ENCODE measurements around the gene HMOX2.

Gene HMOX2

DNA sequence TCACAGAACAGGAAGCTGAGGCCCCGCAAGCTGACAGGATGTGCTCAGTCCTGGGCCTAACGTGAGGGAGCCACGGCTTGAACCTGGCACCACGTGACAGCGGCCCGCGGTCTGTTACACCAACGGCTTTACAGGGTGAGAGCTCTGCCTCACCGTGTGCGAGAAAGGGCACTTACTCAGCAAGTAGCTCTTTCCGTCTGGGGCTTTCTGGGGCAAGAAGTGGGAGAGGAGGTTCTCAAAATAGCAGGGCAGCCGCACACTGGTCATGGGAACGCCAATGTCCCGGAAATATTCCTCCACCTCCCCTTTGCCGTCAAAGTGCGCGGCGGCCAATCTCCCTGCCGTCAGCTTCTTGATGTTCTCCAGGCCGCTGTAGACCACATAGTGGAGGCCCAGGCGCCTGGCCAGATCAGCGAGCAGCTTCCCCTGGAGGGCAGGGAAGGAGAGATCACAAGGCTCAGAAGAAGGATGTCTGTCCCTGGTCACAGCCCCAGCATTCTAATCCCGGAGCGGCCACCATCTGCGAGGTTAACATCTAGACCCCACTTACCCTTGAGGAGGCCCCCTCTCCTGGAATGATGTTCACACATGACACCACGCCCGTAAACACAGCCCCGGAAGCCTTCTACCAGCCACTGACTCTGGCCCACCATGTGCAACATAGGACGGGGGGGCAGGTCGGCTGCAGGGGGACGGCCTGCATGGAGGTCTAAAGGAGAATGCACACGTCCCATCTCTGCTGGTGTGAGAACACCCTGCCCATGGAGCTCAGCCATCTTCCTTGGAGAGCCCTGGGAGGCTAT lies 10.0 kb upstream of the HMOX2 start:
- peak; percentile 56 for DNase-seq (ENCODE audit: low read depth)

DNA sequence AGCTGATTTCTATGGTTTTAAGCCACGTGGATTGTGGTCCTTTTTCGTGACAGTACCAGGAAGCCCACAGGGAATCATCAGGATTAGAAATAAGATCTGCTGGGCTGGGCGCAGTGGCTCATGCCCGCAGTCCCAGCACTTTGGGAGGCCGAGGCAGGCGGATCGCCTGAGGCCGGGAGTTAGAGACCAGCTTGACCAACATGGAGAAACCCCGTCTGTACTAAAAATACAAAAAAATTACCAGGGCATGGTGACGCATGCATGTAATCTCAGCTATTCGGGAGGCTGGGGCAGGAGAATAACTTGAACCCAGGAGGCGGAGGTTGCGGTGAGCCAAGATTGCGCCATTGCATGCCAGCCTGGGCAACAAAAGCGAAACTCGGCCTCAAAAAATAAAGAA lies 8.3 kb upstream of the HMOX2 start:
- DNase-seq (ENCODE audit: low read depth) = no peak

DNA sequence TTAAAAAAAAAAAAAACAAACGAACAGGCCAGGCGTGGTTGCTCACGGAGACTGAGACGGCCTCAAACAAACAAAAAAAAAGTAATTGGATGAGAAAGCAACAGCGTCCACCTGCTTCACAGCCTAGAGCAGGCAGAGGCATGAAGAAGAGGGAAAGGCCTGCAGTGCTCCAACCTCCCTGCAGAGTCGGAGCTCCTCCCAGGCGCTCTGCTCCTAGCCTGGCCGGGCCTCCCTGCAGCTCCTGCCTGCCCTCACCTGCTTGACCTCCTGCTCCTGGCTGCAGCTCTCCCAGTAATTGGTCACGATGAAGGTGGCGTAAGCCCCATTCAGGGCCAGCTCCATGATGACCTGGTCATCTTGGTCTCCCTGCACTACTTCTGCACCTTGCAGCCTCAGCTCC lies 7.2 kb upstream of the HMOX2 start:
- DNase-seq (ENCODE audit: low read depth) = no peak

DNA sequence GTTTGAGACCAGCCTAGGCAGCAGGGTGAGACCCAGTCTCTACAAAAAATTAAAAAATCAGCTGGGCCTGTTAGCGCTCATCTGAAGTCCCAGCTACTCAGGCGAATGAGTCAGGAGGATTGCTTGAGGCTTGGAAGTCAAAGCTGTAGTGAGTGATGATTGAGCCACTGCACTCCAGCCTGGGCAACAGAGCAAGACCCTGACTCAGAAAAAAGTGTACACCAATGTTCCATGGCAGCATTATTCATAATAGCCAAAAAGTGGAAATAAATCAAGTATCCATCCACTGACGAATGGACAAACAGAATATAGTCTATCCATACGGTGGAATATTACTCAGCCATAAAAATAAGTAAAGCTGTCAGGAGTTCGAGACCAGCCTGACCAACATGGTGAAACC lies 4.3 kb upstream of the HMOX2 start:
- no peak for DNase-seq (ENCODE audit: low read depth)

DNA sequence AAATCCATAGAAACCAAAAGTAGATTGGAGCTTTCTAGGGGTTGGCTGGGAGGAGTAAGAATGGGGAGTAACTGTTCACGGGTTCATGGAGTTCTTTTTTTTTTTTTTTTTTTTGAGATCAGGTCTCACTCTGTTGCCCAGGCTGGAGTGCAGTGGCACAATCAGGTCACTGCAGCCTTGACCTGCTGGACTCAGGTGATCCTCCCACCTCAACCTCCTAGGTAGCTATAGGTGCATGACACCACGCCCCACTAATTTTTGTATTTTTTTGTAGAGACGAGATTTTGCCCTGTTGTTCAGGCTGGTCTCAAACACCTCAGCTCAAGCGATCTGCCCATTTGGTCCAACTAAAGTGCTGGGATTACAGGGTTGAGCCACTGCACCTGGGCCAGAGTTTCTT lies 3.3 kb upstream of the HMOX2 start:
- DNase-seq (ENCODE audit: low read depth) = no peak

DNA sequence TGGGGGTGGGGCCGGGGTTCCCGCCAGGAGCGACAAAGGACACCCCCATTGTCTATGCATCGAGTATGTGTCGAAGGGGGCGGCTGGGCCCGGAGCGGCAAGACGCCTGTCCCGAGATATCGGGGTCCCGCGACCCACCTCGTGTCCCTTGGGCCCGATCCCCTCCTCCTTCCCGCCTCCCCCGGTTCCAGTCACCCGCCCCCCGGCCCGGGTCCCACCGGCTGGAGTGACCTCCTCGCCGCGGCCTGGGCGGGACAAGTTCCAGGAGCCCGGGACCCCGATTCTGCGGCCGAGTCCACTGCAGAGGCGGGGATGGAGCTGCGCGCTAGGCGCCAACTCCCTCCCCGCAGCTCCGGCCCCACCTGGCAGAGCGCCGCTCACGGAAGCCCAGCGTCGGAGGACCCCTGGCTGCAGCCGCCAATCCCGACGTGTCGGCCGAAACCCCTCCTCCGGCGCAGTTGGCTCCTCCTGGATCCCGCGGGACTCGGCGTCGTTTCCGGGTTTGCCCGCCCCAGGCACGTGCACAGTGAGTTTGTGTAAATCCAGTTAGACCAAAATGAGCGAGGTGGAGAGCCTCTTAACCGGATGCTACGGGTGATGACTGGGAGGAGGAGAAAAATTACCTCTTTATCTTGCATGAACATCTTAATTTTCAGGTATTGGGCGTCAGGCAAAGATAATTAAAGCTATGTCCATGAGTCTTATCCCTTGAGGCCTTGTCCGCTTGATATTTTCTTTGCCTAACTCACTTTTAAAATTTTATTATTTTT lies 1.8 kb upstream of the HMOX2 start, which contains the start of gene NMRAL1:
NMRAL1 (minus strand) TSS at position 434 of the 770 bp plus-strand sequence. CDS start 493 bp downstream, outside the sequence.
- peak; percentile 80 for DNase-seq (ENCODE audit: low read depth)

DNA sequence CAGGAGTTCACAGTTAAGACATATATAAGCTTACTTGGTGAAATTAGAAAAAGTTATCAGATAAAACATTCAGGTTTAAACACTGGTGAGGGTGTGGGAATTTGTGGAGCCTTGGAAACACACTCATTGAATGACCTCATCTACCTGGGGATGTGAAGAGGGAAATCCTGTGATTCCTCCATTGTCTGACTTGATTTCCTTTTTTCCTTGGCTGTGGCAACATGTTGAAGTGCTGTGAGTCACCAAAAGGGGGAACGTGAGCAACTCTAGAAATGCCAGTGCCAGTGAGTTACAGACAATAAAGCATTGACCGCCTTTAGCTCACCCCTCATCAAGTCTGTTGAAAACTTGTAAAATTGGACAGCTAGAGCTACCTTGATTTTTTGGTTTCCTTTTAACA lies 1.8 kb downstream of the HMOX2 start:
- DNase-seq (ENCODE audit: low read depth) = no peak

DNA sequence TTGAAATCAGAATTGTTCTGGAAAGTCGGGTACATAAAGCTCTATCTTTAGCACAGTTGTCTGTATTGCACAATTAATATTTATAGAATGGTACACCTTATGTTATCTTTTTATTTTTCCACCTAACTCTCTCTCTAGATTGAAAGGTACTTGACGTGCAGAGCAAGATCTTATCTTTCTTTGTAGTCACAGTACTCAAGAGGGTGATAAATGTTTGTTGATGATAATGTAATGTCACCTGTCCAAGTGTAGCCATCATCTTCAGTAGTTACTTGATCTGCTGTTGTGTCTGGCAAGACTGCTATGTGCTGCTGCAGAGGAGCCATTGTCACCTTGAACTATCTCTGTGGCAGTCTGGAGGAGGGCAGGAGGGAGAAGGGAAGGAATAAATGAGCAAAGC lies 5.3 kb downstream of the HMOX2 start:
- DNase-seq (ENCODE audit: low read depth) = no peak

DNA sequence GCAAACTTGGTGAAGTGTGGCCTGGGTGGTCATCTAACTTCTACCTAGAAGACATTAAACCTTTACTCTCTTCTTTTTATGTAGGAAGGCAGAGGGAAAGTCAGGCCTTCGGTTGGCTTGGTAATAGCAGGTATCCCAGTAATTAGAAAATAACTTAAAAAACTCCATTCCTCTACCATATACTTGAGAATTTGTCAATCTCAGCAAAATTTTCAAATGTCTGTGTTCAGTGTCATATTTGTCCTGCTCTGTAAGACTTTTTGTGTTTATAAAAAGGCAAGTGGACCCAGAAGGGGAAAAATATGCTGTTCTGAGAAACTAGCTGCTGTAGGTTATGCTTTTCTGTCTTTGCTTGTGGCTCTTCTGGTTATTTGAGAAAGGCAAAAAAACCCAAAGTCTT lies 5.8 kb downstream of the HMOX2 start:
- no peak for DNase-seq (ENCODE audit: low read depth)

DNA sequence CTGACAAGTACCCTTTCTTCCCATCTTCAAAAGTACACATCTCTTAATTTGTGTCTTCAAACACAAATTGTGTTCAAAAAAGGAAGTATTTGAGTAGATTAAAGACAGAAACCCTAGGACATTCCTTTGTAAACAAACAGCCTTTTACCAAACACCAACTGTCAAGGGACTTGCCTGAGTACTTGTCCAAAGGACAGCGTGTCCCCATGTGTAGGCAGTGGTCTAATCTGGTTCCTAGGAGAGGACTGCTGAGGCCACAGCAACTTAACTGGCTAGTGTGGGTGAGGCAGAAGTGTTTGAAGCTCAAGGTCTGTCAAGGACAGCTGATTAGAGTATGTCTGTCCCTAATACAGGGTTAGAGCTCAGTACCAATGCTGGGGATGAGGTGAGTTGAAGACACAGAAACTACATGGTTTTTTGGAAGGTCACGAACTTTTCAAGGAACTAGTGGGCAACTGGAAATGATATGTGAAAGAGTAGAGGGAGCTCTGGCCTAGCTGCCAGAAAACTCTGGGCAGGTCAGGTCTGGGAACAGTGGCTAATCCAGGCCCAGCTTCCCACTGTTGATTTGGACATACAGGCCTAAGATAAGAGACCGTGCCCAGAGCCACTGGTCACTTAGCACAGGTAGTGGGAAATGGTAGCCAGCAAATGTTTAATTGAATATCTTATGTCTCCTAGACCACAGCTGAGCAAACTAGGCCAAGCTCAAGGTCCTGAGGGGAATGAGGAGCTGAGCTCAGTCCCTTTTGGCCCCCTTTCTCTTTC lies 10.1 kb downstream of the HMOX2 start:
- DNase-seq (ENCODE audit: low read depth) = no peak

DNA sequence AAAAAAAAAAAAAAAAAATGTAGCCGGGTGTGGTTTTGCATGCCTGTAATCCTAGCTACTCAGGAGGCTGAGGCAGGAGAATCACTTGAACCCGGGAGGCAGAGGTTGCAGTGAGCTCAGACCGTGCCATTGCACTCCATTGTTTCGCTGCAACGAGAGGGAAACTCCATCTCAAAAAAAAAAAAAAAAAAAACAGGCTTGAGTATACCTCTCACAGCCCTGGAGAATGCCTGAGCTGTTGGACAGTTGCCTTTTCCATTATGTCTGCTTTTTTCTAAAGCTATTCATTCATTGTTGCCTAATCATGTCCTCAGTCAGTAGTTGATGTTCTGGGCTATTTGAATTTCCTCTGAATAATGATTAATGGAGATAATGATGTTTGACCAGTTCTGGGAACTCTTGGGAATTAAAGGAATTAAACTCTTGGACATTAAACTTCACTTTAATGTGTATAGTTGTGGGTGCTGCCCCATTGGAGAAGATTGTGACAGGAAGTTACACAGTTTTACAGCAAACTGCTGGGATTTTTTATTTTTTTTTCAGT lies 11.8 kb downstream of the HMOX2 start:
- no peak for DNase-seq (ENCODE audit: low read depth)

DNA sequence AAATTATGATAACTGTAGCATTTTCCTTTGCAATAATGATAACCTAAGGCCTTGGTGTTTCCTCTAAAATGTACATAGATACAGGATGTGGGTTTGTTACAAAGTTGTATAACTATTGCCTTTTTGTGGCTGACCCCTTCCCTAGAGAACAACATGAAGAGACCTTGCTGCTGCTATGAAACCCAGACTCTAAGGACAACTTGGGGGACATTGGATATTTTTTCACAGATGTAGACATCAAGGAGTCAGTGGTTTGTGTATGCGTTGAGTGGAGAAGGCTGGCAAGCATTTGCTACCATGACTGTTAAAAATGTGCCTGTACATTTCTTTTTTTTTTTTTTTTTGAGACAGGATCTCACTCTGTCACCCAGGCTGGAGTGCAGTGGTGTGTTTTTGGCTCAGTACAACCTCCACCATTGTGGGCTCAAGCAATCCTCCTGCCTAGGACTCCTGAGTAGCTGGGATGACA lies 12.3 kb downstream of the HMOX2 start:
- no peak for DNase-seq (ENCODE audit: low read depth)

DNA sequence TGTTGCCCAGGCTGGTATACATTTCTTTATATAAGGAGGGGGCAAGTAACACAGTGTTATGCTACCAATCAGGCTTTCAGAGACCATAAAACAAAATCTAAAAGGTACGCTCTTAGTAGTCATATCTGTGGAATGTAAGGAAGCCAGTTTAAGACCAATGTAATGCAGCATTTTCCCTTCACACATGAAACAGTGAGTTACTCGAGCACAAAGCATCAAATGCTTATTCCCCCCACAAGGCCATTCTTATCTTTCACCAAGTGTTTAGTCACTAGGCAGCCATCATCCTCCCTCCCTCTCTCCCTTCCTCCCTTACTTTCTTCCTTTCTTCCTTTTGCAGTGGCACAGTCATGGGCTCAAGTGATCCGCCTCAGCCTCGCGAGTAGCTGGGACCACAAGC lies 12.8 kb downstream of the HMOX2 start:
- no peak for DNase-seq (ENCODE audit: low read depth)

DNA sequence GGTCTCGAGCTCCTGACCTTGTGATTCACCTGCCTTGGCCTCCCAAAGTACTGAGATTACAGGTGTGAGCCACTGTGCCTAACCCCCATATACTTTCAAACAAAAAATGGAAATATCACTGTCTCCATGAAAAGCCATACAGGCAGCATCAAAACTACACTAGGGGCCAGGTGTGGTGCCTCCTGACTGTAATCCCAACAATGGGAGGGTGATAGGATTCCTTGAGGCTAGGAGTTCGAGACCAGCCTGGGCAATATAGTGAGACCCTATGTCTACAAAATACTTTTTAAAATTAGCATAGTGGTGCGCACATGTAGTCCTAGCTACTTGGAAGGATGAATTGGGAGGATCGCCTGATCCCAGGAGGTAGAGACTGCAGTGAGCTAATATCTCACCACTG lies 15.7 kb downstream of the HMOX2 start:
- no peak for DNase-seq (ENCODE audit: low read depth)

DNA sequence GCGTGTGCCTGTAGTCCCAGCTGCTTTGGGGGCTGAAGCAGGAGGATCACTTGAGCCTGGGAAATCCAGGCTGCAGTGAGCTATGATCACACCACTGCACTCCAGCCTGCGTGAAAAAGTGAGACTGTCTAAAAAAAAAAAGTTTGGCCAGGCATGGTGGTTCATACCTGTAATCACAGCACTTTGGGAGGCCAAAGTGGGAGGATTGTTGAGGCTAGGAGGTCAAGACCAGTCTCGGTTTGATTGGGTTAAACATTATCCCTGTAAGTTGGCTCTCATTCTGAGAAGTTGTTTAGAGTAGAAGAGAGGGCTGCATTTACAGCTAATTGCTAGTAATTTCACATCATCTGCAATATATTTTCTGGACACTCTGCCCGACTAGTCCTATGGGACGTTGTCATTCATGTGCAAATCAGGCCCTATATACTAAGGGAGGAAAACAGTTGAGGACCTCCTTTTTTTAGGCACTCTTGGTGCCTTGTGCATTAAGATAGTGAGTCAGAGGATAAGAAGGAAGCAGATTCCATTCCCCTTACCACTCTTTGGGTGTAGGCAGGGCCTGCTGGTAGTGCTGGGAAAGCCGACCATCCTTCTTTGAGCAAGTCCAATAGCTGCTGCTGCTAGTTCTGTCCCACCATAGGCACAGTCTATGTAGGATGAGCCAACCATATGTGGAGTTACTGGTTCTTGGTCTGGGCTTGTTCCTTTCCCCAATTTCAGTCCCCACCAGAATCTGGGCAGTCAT lies 18.7 kb downstream of the HMOX2 start:
- no peak for DNase-seq (ENCODE audit: low read depth)

DNA sequence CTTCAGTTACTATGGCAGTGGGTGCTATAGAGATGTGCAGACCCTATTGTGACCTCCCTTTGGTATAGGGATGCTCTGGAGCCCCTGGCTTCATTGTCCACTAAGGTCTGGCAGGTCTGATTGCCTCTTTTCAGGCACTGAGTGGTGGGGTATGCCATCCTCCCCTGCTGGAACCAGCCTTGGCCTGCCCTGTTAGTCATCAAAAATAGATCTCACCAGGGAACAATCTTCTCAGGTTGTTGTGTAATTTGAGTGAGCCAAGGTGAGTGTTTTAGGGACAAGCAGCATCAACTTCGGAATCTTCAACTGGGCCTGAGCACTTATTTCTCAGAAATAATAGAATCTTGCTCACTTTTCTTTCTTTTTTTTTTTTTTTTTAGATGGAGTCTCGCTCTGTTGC lies 19.6 kb downstream of the HMOX2 start:
- no peak for DNase-seq (ENCODE audit: low read depth)

DNA sequence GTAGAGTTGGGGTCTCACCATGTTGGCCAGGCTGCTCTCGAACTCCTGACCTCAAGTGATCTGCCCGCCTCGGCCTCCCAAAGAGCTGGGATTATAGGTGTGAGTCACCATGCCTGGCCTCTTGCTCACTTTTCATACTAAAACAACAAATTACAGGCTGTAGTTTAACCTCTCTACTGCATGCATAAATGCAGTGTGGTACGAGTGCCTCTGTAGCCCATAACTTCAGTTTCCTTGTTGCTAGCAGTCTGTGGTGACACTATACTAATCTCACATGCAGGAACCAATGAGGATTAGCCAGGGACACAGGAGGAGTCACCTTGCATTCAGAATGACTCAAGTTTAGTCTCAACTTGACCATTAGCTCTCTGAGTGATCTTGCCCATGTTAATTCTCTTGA lies 20.1 kb downstream of the HMOX2 start:
- DNase-seq (ENCODE audit: low read depth) = no peak

DNA sequence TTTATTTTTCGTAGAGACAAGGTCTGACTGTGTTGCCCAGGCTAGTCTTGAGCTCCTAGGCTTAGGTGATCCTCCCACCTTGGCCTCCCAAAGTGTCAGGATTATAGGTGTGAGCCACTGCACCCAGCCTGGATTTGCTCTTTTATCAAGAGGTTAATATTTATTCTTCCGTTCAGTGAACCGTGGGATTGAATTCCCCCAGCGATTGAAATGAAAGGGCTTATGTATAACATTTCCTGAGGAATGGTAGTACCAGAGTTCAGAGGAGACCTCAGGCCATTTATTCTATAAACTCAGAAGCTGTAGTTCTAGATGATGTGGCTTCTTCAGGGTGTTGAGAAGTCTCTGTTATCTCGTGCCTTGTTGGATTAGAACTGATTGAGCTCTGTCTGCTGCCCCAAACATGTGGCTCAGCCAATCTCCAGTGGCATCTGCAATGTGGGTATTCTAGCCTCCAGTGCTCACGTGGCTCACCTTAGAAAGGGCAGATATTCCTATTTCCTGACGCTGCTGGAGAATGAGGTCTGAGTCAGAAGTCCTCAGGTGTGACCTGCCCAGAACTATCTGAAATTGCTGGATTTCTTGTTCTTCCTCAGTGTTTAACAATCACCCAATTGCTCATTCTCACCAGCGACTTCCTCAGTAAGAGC lies 22.5 kb downstream of the HMOX2 start:
- no peak for DNase-seq (ENCODE audit: low read depth)

DNA sequence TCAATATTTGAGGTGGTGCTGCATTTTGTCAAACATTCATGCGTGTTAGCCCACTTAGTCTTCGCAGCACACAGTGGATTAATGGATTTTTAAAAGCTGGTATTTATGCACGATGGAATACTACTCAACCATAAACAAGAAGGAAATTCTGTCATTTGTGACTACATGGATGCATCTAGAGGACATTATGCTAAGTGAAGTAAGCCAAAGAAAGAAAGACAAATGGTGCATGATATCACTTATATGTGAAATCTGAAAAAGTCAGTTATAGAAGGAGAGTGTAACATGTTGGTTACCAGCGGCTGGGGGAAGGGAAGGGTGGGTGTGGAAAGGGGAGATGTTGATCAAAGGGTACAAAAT lies 23.0 kb downstream of the HMOX2 start:
- DNase-seq (ENCODE audit: low read depth) = no peak

DNA sequence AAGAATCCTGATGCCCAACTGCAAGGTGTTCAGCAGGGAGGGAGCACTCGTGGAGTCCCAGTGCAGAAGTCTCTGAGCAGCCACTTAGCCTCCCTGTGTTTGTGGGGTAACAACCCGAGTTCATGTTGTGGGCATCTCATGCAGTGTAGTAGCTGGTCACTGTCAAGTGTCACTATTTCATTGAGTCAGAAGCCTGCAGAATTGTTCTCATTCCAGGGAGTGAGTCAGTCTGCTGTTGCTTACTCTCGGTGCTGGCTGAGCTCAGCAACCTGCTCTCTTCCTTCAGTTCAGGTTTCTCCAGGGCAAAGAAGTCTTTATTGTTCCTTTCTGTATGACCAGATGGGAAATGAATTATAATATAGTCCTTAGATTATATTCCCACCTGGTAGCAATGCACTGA lies 24.1 kb downstream of the HMOX2 start:
- no peak for DNase-seq (ENCODE audit: low read depth)

DNA sequence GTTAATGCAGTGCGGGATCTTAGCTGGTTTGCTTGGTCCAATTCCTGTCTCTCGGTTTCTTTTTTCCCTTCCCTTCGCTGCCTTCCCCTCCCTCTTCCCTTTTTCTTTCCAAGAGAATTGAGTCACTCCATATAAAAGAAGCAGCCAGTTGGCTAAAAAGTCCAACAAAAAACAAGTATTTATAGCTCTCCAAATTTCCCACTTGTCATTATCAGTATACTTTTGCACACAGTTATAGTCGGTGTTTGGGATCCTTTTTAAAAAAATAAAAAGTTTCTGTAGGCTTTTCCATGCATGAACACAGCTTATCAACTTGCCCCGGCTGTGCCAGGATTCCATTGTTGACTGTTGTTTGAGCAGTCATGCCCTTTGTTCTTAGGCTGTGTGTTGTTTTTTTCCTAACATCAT lies 24.9 kb downstream of the HMOX2 start:
- DNase-seq (ENCODE audit: low read depth) = no peak

Data from activated T-helper 1 cell treated with Interleukin-2 at 50 U/mL for 16 hours (primary cell).